ENCODE data around the gene LCNL1.

Gene LCNL1

DNA sequence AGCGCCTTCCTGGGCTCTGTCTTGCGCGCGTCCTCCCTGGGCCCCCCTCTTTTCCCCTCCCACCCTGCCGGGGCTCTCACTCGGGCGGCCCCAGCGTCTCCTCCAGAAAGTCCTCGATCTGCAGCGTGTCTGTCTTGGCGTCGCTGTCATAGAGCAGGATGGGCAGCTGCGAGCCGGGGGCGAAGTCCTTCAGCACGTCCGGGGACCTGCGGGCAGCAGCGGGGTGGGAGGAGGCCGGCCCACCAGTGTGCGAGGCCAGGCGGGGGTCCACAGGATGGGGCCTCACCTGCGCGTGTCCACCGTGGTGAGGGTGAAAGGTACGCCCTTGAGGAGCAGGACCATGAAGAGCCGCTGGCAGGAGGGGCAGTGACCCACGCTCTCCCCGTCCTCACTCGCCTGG, 12.6 kb downstream of the LCNL1 start:
- TF ChIP-seq, protein P1, sequence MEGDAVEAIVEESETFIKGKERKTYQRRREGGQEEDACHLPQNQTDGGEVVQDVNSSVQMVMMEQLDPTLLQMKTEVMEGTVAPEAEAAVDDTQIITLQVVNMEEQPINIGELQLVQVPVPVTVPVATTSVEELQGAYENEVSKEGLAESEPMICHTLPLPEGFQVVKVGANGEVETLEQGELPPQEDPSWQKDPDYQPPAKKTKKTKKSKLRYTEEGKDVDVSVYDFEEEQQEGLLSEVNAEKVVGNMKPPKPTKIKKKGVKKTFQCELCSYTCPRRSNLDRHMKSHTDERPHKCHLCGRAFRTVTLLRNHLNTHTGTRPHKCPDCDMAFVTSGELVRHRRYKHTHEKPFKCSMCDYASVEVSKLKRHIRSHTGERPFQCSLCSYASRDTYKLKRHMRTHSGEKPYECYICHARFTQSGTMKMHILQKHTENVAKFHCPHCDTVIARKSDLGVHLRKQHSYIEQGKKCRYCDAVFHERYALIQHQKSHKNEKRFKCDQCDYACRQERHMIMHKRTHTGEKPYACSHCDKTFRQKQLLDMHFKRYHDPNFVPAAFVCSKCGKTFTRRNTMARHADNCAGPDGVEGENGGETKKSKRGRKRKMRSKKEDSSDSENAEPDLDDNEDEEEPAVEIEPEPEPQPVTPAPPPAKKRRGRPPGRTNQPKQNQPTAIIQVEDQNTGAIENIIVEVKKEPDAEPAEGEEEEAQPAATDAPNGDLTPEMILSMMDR (IDR thresholded peaks at IDR 0.05; ENCODE audit: low read depth, low read length, missing control alignments): no peak
- DNase-seq (ENCODE audit: low read depth): no peak
- no peak overlapping the region for H3K4me3 ChIP-seq (ENCODE audit: low read depth, low read length)

DNA sequence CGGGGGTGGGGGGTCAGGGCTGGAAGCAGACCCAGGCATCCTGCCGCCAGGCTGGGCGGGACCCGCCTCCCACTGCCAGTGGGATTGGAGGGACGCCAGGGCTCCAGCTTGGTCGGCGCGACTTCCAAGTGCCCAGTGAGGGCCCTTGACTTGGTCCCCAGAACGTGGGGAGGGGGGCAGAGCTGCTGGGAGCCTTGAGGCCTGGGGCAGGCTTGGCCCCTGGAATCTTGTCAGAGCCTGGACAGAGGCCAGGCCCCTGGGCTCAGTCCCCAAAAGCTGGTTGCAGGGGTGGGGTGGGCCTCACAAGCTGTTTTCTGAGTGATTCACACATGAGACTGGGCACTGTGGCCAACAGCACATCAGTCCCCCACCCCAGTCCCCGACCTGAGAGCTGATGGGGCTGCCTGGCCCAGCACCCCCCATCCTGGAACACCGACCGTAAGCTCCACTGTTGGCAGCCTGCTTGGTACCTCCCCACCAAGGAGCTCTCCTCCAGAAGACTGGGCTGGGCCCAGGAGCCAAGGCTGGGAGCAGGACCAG, 13.0 kb downstream of the LCNL1 start:
- H3K4me3 ChIP-seq (ENCODE audit: low read depth, low read length): no peak overlapping the region
- DNase-seq (ENCODE audit: low read depth): no peak
- TF ChIP-seq, protein P1 (IDR thresholded peaks at IDR 0.05; ENCODE audit: low read depth, low read length, missing control alignments): no peak

DNA sequence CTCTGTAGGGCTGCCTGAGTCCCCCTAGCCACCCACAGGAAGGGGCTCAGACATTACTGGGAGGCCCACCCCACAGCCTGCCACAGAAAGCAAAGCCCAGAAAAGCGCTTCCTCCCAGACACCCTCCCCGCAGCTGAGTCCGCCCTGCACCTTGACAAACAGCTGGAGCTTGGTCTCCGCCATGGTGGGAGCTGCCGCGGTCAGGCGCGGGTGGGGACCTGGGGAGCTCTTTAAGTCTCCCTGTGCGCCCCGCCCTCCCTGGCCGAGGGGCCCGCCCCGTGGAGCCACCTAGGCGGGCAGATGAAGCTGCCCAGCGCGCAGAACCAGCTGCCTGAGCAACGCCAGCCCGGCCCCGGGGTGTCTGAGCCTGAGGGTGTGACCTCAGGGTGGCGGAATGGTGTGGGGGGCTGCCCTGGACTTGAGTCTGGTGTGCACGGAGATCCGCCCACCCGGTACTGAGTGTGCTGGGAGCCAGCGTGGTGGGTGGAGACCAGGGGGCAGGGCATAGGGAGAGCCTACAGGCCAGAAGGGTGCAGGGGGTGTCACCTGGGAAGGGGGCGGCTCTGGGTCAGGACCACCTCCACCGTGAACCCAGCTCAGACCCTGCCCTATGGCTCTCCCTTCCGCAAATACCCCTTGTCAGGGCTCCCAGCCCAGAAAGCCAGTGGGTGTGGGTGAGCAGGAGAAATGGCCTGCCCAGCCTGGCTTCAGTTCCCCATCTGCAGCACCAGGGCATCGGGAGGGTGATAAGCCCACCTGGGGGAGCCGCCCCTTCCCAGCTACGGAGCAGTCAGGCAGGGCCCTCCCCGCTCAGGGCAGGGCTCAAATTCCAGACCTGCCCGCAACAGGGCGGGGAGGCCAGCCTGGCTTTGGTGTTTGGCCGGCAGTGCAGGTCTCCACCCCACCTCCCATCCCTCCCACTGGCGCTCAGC, 13.8 kb downstream of the LCNL1 start, which contains the start of gene CLIC3:
Gene CLIC3, minus strand, starts transcription at position 208 of the 932 bp plus-strand sequence. Its CDS starts 25 bp downstream, at position 183.
- TF ChIP-seq, protein P1 (IDR thresholded peaks at IDR 0.05; ENCODE audit: low read depth, low read length, missing control alignments): no peak
- no peak within 1 kb of the TSS for H3K4me3 ChIP-seq (ENCODE audit: low read depth, low read length)
- DNase-seq (ENCODE audit: low read depth): no peak

DNA sequence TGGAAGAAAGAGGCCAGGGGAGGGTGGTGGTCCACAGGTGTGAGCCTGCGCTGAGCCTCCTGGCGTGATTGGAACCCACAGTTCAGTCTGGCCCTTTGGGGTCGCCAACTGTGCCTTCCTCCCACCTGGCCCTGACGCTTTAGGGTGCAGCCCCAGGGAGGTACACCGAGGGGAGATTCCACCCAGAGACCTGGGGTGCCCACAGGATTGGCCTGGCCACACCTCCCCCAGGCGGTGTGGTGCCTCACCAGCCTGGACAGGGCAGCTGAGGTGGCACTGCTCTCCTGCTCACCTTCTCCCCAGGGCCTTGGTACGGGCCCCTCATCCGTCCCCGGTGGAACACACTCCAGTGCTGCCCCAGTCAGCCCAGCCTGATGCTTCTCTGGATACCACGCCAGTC, 14.6 kb downstream of the LCNL1 start:
- H3K4me3 ChIP-seq (ENCODE audit: low read depth, low read length): no peak overlapping the region
- TF ChIP-seq, protein P1 (IDR thresholded peaks at IDR 0.05; ENCODE audit: low read depth, low read length, missing control alignments): no peak
- no peak for DNase-seq (ENCODE audit: low read depth)

DNA sequence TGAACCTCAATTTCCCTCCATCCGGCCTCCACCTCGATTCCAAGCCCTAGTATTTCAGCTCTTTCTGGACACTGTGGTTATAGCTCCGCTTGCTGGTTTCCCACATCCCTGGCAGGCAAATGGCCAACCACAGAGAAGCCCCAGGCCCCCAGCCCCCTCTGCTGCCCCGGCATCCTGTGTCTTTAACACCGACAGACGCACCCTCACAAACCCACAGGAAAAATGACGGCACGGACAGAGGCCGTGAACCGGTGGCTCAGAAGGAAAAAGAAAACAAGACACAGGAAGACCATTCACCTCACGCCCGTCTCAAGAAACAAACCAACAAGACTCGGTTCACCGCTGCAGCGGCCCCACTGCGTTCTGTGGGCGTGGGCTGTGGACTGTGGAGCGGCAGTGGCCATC, 15.0 kb downstream of the LCNL1 start:
- H3K4me3 ChIP-seq (ENCODE audit: low read depth, low read length): no peak overlapping the region
- TF ChIP-seq, protein P1 (IDR thresholded peaks at IDR 0.05; ENCODE audit: low read depth, low read length, missing control alignments): no peak
- no peak for DNase-seq (ENCODE audit: low read depth)

DNA sequence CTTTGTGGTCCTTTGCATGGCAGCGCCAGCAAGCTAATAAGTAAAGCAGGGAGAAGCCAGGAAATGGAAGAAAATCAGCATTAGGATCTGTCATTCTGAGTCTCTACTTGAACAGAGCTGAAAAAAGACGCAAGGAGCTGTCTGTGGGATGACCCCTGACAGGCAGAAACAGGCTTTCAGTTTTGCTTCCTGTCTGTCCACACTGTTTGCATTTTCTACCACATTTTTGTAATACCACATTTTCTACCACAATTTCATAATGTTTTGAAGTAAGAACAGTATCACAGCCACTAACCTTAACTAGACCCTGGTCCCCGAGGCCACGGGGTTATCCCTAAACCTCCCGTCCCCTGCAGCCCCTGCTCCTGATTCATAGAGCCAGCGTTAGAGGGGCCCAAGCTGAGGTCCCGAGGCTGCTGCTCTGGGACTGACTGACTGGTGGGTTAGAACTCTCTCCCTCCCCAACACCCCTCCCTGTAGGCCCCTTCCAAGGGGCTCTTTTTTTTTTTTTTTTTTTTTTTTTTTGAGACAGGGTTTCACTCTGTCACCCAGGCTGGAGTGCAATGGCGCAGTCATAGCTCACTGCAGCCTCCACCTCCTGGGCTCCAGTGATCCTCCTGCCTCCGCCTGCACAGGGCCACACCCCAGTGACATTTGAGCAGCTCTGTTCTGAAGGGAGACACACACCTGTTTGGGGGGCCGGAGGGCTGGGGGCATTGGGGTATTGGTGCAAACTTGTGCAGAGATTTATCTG, 17.6 kb downstream of the LCNL1 start:
- DNase-seq (ENCODE audit: low read depth): peak; percentile 75
- TF ChIP-seq, protein P1 (IDR thresholded peaks at IDR 0.05; ENCODE audit: low read depth, low read length, missing control alignments): no peak

More for the DNA sequence above, 17.6 kb downstream of the LCNL1 start:
- no peak overlapping the region for H3K4me3 ChIP-seq (ENCODE audit: low read depth, low read length)
